HG03159 (cell line): ENCODE data around the gene ALDH1B1.

Source experiments
- ATAC-seq: cut with Tn5 transposase; IDR thresholded peaks from one replicate; pipeline ENCODE4 v1.9.1; 2021; ENCODE audit warnings: mild to moderate bottlenecking, moderate library complexity; ENCODE audit not compliant: unreplicated experiment

ALDH1B1 gene

GRCh38 chr9:38437193-38437823 is 44.8 kb downstream of the ALDH1B1 start:
- no peak for ATAC-seq

- no peak for ATAC-seq
Measured at GRCh38 chr9:38439291-38439915, 46.9 kb downstream of the ALDH1B1 start.

GRCh38 chr9:38439916-38440301 is 47.4 kb downstream of the ALDH1B1 start:
- no peak for ATAC-seq

- no peak for ATAC-seq
Measured at GRCh38 chr9:38440516-38440915, 48.0 kb downstream of the ALDH1B1 start.

GRCh38 chr9:38441347-38442085 is 49.0 kb downstream of the ALDH1B1 start:
- no peak for ATAC-seq

- no peak for ATAC-seq
Measured at GRCh38 chr9:38442473-38443096, 50.1 kb downstream of the ALDH1B1 start.

- ATAC-seq, result no peak
Measured at GRCh38 chr9:38443181-38443580, 50.7 kb downstream of the ALDH1B1 start.

- no peak for ATAC-seq
Measured at GRCh38 chr9:38443597-38443996, 51.1 kb downstream of the ALDH1B1 start.

- ATAC-seq, result peak; percentile 94
Measured at GRCh38 chr9:38445154-38446043, 52.9 kb downstream of the ALDH1B1 start.

- ATAC-seq, result no peak
Measured at GRCh38 chr9:38447703-38448102, 55.2 kb downstream of the ALDH1B1 start.
